Astrocyte (in vitro differentiated cells and primary cell): ENCODE data around the gene SLC16A6.

Experiments
- EZH2 ChIP-seq: IDR thresholded peaks from 2 replicates; pipeline ENCODE4 v1.6.1; 2012; ENCODE audit warnings: mild to moderate bottlenecking, low read length, inconsistent platforms; ENCODE audit not compliant: insufficient read depth
- TF ChIP-seq, protein P1 (sequence below): IDR thresholded peaks from 2 replicates; pipeline ENCODE4 v1.5.1; 2011; ENCODE audit warnings: low read depth, mild to moderate bottlenecking, inconsistent platforms, low read length, moderate library complexity; ENCODE audit not compliant: insufficient read depth

- TF ChIP-seq, protein P1, sequence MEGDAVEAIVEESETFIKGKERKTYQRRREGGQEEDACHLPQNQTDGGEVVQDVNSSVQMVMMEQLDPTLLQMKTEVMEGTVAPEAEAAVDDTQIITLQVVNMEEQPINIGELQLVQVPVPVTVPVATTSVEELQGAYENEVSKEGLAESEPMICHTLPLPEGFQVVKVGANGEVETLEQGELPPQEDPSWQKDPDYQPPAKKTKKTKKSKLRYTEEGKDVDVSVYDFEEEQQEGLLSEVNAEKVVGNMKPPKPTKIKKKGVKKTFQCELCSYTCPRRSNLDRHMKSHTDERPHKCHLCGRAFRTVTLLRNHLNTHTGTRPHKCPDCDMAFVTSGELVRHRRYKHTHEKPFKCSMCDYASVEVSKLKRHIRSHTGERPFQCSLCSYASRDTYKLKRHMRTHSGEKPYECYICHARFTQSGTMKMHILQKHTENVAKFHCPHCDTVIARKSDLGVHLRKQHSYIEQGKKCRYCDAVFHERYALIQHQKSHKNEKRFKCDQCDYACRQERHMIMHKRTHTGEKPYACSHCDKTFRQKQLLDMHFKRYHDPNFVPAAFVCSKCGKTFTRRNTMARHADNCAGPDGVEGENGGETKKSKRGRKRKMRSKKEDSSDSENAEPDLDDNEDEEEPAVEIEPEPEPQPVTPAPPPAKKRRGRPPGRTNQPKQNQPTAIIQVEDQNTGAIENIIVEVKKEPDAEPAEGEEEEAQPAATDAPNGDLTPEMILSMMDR: no peak
- TF ChIP-seq EZH2: no peak
These were observed 37.1 kb upstream of the SLC16A6 start for GRCh38 chr17:68327823-68328557.
